Keratinocyte (primary cell): ENCODE measurements around the gene TMEM258. TPM values are rescaled to one million over a fixed set of nuclear protein-coding genes. Genes with fewer than 3 reads are reported as not detected.

Source experiments
- DNase-seq: peaks from one replicate; pipeline ENCODE4 v3.0.0-alpha.2; 2011; ENCODE audit warnings: low read depth, missing footprints, low spot score
- FAIRE-seq: peaks from 2 replicates; lab custom pipeline; 2011; peaks lifted over from hg19 to GRCh38; lab: Jason Lieb, UNC
- H2AFZ ChIP-seq: 2 replicates; pipeline ENCODE4 v1.6.0; 2012; ENCODE audit warnings: low read length, control low read depth, inconsistent platforms; ENCODE audit not compliant: control insufficient read depth
- H3K27ac ChIP-seq: 2 replicates; pipeline ENCODE4 v1.5.1; 2011; ENCODE audit warnings: low read length; ENCODE audit not compliant: control insufficient read depth, insufficient read depth
- H3K27me3 ChIP-seq: 3 replicates; pipeline ENCODE4 v1.6.0; 2011; ENCODE audit warnings: low read length; ENCODE audit not compliant: control insufficient read depth, insufficient read depth; ENCODE audit errors: extremely low read depth
- H3K36me3 ChIP-seq, 2 experiments: 2 replicates in 1 of 2; 3 replicates in 1 of 2; pipeline ENCODE4 v1.5.1; 2011; ENCODE audit warnings: low read length in 2 of 2, mild to moderate bottlenecking in 1 of 2; ENCODE audit not compliant: control insufficient read depth in 2 of 2, insufficient read depth in 2 of 2; ENCODE audit errors: extremely low read depth in 1 of 2
- H3K4me1 ChIP-seq: 3 replicates; pipeline ENCODE4 v1.5.1; 2011; ENCODE audit warnings: low read length; ENCODE audit not compliant: control insufficient read depth, insufficient read depth; ENCODE audit errors: extremely low read depth
- H3K4me2 ChIP-seq: 3 replicates; pipeline ENCODE4 v1.6.0; 2011; ENCODE audit warnings: low read depth, low read length; ENCODE audit not compliant: control insufficient read depth, insufficient read depth; ENCODE audit errors: extremely low read depth
- H3K4me3 ChIP-seq, 3 experiments: fragments of 200-600 bp in 1 of 3; sonication (generic) in 1 of 3; 2 replicates in 2 of 3; 3 replicates in 1 of 3; pipeline ENCODE4 v1.5.1; 2011 to 2016; ENCODE audit warnings: low read length in 3 of 3, mild to moderate bottlenecking in 3 of 3, control low read depth in 2 of 3, inconsistent platforms in 1 of 3, low read depth in 1 of 3, mixed read lengths in 1 of 3, mixed run types in 1 of 3, moderate library complexity in 1 of 3; ENCODE audit not compliant: control insufficient read depth in 2 of 3, insufficient read depth in 2 of 3; ENCODE audit errors: extremely low read depth in 1 of 3
- H3K79me2 ChIP-seq: 2 replicates; pipeline ENCODE4 v1.6.0; 2012; ENCODE audit warnings: low read length; ENCODE audit not compliant: control insufficient read depth, insufficient read depth
- H3K9ac ChIP-seq: 3 replicates; pipeline ENCODE4 v1.6.0; 2011; ENCODE audit warnings: low read length; ENCODE audit not compliant: control insufficient read depth, insufficient read depth; ENCODE audit errors: extremely low read depth
- H3K9me1 ChIP-seq: 3 replicates; pipeline ENCODE4 v1.6.0; 2011; ENCODE audit warnings: low read length; ENCODE audit not compliant: control insufficient read depth, insufficient read depth; ENCODE audit errors: extremely low read depth
- H3K9me3 ChIP-seq: 2 replicates; pipeline ENCODE4 v1.5.1; 2012; ENCODE audit warnings: low read depth, low read length; ENCODE audit not compliant: control insufficient read depth
- H4K20me1 ChIP-seq: 3 replicates; pipeline ENCODE4 v1.6.0; 2011; ENCODE audit warnings: low read length; ENCODE audit not compliant: control insufficient read depth, insufficient read depth; ENCODE audit errors: extremely low read depth
- EZH2 ChIP-seq: IDR thresholded peaks from one replicate; pipeline ENCODE4 v1.6.1; 2012; ENCODE audit warnings: inconsistent platforms, mild to moderate bottlenecking, low read length, moderate library complexity
- dilution Hi-C: fragments of 300-500 bp; cut with MboI; formaldehyde crosslinking; loops from one replicate; pipeline ENCODE4 v1.7.0; 2020; ENCODE audit warnings: low sequenced_read_pairs; ENCODE audit not compliant: extremely low pct_ligation_motif_present
- polyA plus RNA-seq, 5 experiments: library from polyadenylated mRNA; depleted of rRNA in 3 of 5; stranded (reverse) in 3 of 5; stranded (forward) in 1 of 5; unstranded in 1 of 5; fragments of >200 nt; gene quantifications; 1 replicate in 1 of 5; 2 replicates in 3 of 5; 3 replicates in 1 of 5; pipeline versions ENCODE4 v1.2.1 to v1.2.3, GENCODE V29; 2011 to 2012; ENCODE audit warnings: missing spikeins in 2 of 5, low read depth in 1 of 5, low replicate concordance in 1 of 5
- TF ChIP-seq, protein P1 (sequence below), 3 experiments: IDR thresholded peaks in 1 of 3; conservative IDR thresholded peaks in 1 of 3; optimal IDR thresholded peaks in 1 of 3; 2 replicates in 2 of 3; 3 replicates in 1 of 3; pipeline versions ENCODE3 to v1.5.1; 2011; ENCODE audit warnings: low read length in 3 of 3, mild to moderate bottlenecking in 3 of 3, moderate library complexity in 2 of 3, control low read depth in 1 of 3, inconsistent platforms in 1 of 3; ENCODE audit not compliant: insufficient read depth in 2 of 3; ENCODE audit errors: extremely low read depth in 1 of 3

Gene TMEM258
- polyA plus RNA-seq, 1 donor (not counting 4 experiments of a cell fraction or from before 2014, with no cell fraction given): 249 TPM

GRCh38 chr11:61747967-61748285 is 44.5 kb downstream of the TMEM258 start:
- no peak overlapping the region for H3K9ac ChIP-seq
- H4K20me1 ChIP-seq: no peaks in the 10 kb centered on the region
- TF ChIP-seq, protein P1, sequence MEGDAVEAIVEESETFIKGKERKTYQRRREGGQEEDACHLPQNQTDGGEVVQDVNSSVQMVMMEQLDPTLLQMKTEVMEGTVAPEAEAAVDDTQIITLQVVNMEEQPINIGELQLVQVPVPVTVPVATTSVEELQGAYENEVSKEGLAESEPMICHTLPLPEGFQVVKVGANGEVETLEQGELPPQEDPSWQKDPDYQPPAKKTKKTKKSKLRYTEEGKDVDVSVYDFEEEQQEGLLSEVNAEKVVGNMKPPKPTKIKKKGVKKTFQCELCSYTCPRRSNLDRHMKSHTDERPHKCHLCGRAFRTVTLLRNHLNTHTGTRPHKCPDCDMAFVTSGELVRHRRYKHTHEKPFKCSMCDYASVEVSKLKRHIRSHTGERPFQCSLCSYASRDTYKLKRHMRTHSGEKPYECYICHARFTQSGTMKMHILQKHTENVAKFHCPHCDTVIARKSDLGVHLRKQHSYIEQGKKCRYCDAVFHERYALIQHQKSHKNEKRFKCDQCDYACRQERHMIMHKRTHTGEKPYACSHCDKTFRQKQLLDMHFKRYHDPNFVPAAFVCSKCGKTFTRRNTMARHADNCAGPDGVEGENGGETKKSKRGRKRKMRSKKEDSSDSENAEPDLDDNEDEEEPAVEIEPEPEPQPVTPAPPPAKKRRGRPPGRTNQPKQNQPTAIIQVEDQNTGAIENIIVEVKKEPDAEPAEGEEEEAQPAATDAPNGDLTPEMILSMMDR (optimal IDR thresholded peaks at IDR 0.05 in 1 of 3, IDR thresholded peaks at IDR 0.05 in 1 of 3, conservative IDR thresholded peaks at IDR 0.05 in 1 of 3; ENCODE audit: extremely low read depth in 1 of 3, insufficient read depth in 2 of 3, low read length in 3 of 3): peak in 1 of 3 experiments; percentile 9
- TF ChIP-seq EZH2: no peak
- H3K27me3 ChIP-seq: peaks cover 22% of the 10 kb centered on the region
- dilution Hi-C loops: no loop called here
- H3K27ac ChIP-seq: no peak overlapping the region
- no peaks in the 10 kb centered on the region for H3K9me1 ChIP-seq
- H3K4me2 ChIP-seq: no peak overlapping the region
- H3K36me3 ChIP-seq: no peaks in the 10 kb centered on the region
- no peak for FAIRE-seq
- no peak overlapping the region for H3K4me3 ChIP-seq
- no peaks in the 10 kb centered on the region for H3K9me3 ChIP-seq
- H3K4me1 ChIP-seq: peaks cover 2% of the 10 kb centered on the region
- no peak for DNase-seq
- H3K79me2 ChIP-seq: no peaks in the 10 kb centered on the region
- H2AFZ ChIP-seq: no peak overlapping the region

DNA sequence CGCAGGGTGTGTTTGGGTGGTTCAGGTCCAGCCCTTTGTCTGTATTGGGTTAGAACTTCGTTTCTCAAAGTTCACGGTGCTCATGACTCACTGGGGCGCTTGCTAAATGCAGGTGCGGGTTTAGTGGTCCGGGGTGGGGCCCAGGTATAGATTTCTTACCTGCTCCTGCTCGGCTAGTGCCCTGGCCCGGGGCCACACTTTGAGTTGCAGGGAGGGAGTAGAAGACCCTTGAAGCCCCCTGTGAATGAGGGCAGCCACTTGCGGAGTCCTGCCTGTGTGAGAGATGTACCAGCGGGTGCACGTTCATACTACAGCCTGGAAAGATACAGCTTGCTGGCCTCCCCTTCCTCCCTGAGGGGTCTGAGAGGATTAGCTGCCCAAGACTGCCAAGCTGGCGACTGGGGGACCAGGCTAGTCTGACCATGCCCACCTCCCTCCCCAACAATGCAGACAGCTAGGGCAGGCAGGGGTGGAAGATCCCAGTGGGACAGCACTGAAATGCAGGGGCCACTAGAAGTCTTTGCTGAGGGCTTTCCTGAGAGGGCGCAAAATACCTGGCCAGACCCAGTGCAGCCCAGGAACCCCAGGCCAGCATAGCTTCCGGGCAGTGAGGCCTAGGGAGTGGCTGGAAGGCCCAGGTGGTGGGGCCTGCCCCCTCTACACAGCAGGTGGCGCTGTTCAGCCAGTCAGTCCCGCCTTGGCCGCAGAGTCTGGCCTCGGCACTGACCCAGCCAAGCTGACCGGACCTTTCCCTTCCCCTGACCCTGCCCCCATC is 45.0 kb downstream of the TMEM258 start:
- Histone ChIP-seq H2AFZ (no peak overlapping the region), H3K9ac (no peak overlapping the region), H3K4me2 (no peak overlapping the region), H3K4me3 (no peak overlapping the region), H3K36me3 (no peaks in the 10 kb centered on the region), H3K27me3 (peaks cover 19% of the 10 kb centered on the region), H4K20me1 (no peaks in the 10 kb centered on the region), H3K27ac (no peak overlapping the region), H3K9me1 (no peaks in the 10 kb centered on the region), H3K4me1 (peaks cover 2% of the 10 kb centered on the region), H3K9me3 (no peaks in the 10 kb centered on the region), H3K79me2 (no peaks in the 10 kb centered on the region)
- no peak for DNase-seq
- no peak for TF ChIP-seq EZH2
- TF ChIP-seq, protein P1 (optimal IDR thresholded peaks at IDR 0.05 in 1 of 3, IDR thresholded peaks at IDR 0.05 in 1 of 3, conservative IDR thresholded peaks at IDR 0.05 in 1 of 3; ENCODE audit: extremely low read depth in 1 of 3, insufficient read depth in 2 of 3, low read length in 3 of 3): peak; percentile 69 to 97 (median 94)
- dilution Hi-C loops: no loop called here
- FAIRE-seq: no peak
